ENCODE data around the gene CRB1.

CRB1 gene

GRCh38 chr1:197343663-197344273 is 75.7 kb downstream of the CRB1 start:
- DNase-seq (ENCODE audit: low spot score): no peak

GRCh38 chr1:197351821-197352440 is 83.9 kb downstream of the CRB1 start:
- no peak for DNase-seq (ENCODE audit: low spot score)

- no peak for DNase-seq (ENCODE audit: low spot score)
Observed at GRCh38 chr1:197355248-197355995, 87.4 kb downstream of the CRB1 start.

- DNase-seq (ENCODE audit: low spot score): peak; percentile 51
Observed at GRCh38 chr1:197356723-197357533, 88.9 kb downstream of the CRB1 start.

GRCh38 chr1:197358959-197359358 is 90.9 kb downstream of the CRB1 start:
- DNase-seq (ENCODE audit: low spot score): no peak

GRCh38 chr1:197360068-197360467 is 92.0 kb downstream of the CRB1 start:
- DNase-seq (ENCODE audit: low spot score): no peak

- no peak for DNase-seq (ENCODE audit: low spot score)
Observed at GRCh38 chr1:197362871-197363270, 94.8 kb downstream of the CRB1 start.

GRCh38 chr1:197363855-197364254 is 95.8 kb downstream of the CRB1 start:
- no peak for DNase-seq (ENCODE audit: low spot score)

- no peak for DNase-seq (ENCODE audit: low spot score)
Observed at GRCh38 chr1:197366996-197367395, 98.9 kb downstream of the CRB1 start.

GRCh38 chr1:197367627-197368026 is 99.6 kb downstream of the CRB1 start:
- no peak for DNase-seq (ENCODE audit: low spot score)

- DNase-seq (ENCODE audit: low spot score): no peak
Observed at GRCh38 chr1:197374428-197374827, 106.4 kb downstream of the CRB1 start.

- no peak for DNase-seq (ENCODE audit: low spot score)
Observed at GRCh38 chr1:197384471-197384870, 116.4 kb downstream of the CRB1 start.

GRCh38 chr1:197388801-197389200 is 120.7 kb downstream of the CRB1 start:
- DNase-seq (ENCODE audit: low spot score): no peak

- no peak for DNase-seq (ENCODE audit: low spot score)
Observed at GRCh38 chr1:197390856-197391255, 122.8 kb downstream of the CRB1 start.

GRCh38 chr1:197391303-197392226 is 123.5 kb downstream of the CRB1 start:
- no peak for DNase-seq (ENCODE audit: low spot score)

- no peak for DNase-seq (ENCODE audit: low spot score)
Observed at GRCh38 chr1:197392541-197392940, 124.5 kb downstream of the CRB1 start.

GRCh38 chr1:197393105-197393504 is 125.1 kb downstream of the CRB1 start:
- DNase-seq (ENCODE audit: low spot score): no peak

GRCh38 chr1:197393772-197394171 is 125.7 kb downstream of the CRB1 start:
- no peak for DNase-seq (ENCODE audit: low spot score)

GRCh38 chr1:197394831-197395608 is 127.0 kb downstream of the CRB1 start:
- DNase-seq (ENCODE audit: low spot score): no peak

GRCh38 chr1:197397895-197398294 is 129.8 kb downstream of the CRB1 start:
- no peak for DNase-seq (ENCODE audit: low spot score)

Measured in AG20443 (cell line).